ENCODE measurements around the gene NOTUM.

DNA sequence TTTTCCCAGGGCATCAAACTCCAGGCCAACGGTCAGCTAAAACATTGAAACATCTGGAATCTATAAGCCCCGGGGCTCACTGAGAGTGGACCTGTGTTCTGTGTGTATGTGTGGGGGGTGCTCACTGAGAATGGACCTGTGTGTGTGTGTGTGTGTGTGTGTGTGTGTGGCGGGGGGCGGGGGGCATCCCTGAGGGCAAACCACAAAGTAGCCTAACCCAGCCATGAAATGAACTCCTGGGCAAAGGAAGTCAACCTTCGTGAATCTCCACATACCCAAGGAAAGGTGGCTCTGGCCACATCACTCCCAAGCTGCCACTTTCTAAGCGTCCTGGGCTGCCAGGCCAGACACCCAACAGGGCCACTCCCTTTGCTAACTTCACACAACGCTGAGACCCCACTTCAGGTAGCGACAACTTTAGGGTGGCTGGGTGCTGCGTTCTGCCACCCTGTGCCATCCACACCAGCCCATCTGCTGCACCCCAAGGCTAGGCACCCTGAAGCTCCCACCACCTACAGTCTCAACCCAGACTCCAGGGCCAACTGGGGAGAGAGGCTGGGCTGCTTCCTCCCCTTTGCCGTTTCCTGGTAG, 35.0 kb downstream of the NOTUM start:
- TF ChIP-seq, protein P1, sequence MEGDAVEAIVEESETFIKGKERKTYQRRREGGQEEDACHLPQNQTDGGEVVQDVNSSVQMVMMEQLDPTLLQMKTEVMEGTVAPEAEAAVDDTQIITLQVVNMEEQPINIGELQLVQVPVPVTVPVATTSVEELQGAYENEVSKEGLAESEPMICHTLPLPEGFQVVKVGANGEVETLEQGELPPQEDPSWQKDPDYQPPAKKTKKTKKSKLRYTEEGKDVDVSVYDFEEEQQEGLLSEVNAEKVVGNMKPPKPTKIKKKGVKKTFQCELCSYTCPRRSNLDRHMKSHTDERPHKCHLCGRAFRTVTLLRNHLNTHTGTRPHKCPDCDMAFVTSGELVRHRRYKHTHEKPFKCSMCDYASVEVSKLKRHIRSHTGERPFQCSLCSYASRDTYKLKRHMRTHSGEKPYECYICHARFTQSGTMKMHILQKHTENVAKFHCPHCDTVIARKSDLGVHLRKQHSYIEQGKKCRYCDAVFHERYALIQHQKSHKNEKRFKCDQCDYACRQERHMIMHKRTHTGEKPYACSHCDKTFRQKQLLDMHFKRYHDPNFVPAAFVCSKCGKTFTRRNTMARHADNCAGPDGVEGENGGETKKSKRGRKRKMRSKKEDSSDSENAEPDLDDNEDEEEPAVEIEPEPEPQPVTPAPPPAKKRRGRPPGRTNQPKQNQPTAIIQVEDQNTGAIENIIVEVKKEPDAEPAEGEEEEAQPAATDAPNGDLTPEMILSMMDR (IDR thresholded peaks at IDR 0.05): no peak
- TF ChIP-seq POLR2A (IDR thresholded peaks at IDR 0.05) (no peak), EP300 (IDR thresholded peaks at IDR 0.05) (no peak)

Data from ovary (tissue), 3 donors.